ENCODE measurements around the gene ASNSD1. TPM values are rescaled to one million over a fixed set of nuclear protein-coding genes. Genes with fewer than 3 reads are reported as not detected.
A peak's percentile ranks its signal among the peaks of the same experiment; 100 is the strongest.

ASNSD1 gene
- total and polyA plus RNA-seq, 2 of the 13 experiments (the other 11 are each of a cell fraction or from before 2014, with no cell fraction given) = 35.1 to 96.6 TPM

GRCh38 chr2:189661148-189661956 is at the start of gene ASNSD1 (continued):
- peak; percentile 95 for TF ChIP-seq NFAT5 (CRISPR knock-in tag; IDR thresholded peaks at IDR 0.05)
- TF ChIP-seq ZNF839 (CRISPR knock-in tag; IDR thresholded peaks at IDR 0.05; ENCODE audit: borderline replicate concordance) = peak; percentile 89; the same call in 1 of the 2 replicates
- no peak for TF ChIP-seq ZNF282 (IDR thresholded peaks at IDR 0.05; ENCODE audit: partially characterized antibody)
- TF ChIP-seq ZNF567 (CRISPR knock-in tag; IDR thresholded peaks at IDR 0.05; ENCODE audit: borderline replicate concordance) = peak; percentile 68; the same call in 1 of the 2 replicates
- TF ChIP-seq TBL1XR1 (IDR thresholded peaks at IDR 0.05; ENCODE audit: borderline replicate concordance, low read length, partially characterized antibody) = peak; percentile 70
- TF ChIP-seq HHEX (CRISPR knock-in tag; IDR thresholded peaks at IDR 0.05) = no peak
- TF ChIP-seq BHLHE40 (IDR thresholded peaks at IDR 0.05; ENCODE audit: low read length) = no peak; the same call in 1 of the 2 replicates
- peak; percentile 86; the same call in 1 of the 2 replicates for TF ChIP-seq TFDP1 (CRISPR knock-in tag; IDR thresholded peaks at IDR 0.05; ENCODE audit: borderline replicate concordance)
- TF ChIP-seq ZFYVE20 (CRISPR knock-in tag; IDR thresholded peaks at IDR 0.05; ENCODE audit: borderline replicate concordance, low read depth) = peak; percentile 87; the same call in 1 of the 2 replicates
- peak; percentile 78 for TF ChIP-seq ZSCAN5A (CRISPR knock-in tag; IDR thresholded peaks at IDR 0.05; ENCODE audit: borderline replicate concordance)
- no peak for TF ChIP-seq MLLT10 (CRISPR knock-in tag; IDR thresholded peaks at IDR 0.05)
- peak; percentile 80; the same call in 1 of the 2 replicates for TF ChIP-seq ZSCAN29 (CRISPR knock-in tag; conservative IDR thresholded peaks at IDR 0.05)
- peak; percentile 86 for TF ChIP-seq ZSCAN9 (CRISPR knock-in tag; IDR thresholded peaks at IDR 0.05; ENCODE audit: borderline replicate concordance)
- TF ChIP-seq KDM5B (CRISPR knock-in tag; IDR thresholded peaks at IDR 0.05; ENCODE audit: borderline replicate concordance) = peak; percentile 97
- TF ChIP-seq IKZF4 (CRISPR knock-in tag; IDR thresholded peaks at IDR 0.05; ENCODE audit: borderline replicate concordance, low read depth, not compliant biosample characterization) = peak; percentile 96
- peak; percentile 98 for TF ChIP-seq ARID2 (CRISPR knock-in tag; IDR thresholded peaks at IDR 0.05; ENCODE audit: borderline replicate concordance)
- peak; percentile 98 for TF ChIP-seq HOMEZ (CRISPR knock-in tag; IDR thresholded peaks at IDR 0.05; ENCODE audit: low read depth)
- no peak for TF ChIP-seq EZH2 (conservative IDR thresholded peaks at IDR 0.05; ENCODE audit: low read depth, low read length)

Data from HepG2 (cell line).